Nephron (organoid): ENCODE results near the gene TUBA3C.

Source experiments
- H3K27ac Mint-ChIP-seq, 3 experiments: 2 replicates each; pipeline ENCODE4 v1.8.0; 2020; ENCODE audit warnings: mixed read lengths in 3 of 3, mild to moderate bottlenecking in 2 of 3, moderate library complexity in 1 of 3
- H3K27me3 Mint-ChIP-seq: 2 replicates; pipeline ENCODE4 v1.8.0; 2021; ENCODE audit warnings: low read depth, mild to moderate bottlenecking, moderate library complexity, mixed read lengths
- H3K36me3 Mint-ChIP-seq: 2 replicates; pipeline ENCODE4 v1.8.0; 2020; ENCODE audit warnings: low read depth, mixed read lengths
- H3K4me1 Mint-ChIP-seq: 2 replicates; pipeline ENCODE4 v1.8.0; 2020; ENCODE audit warnings: mixed read lengths
- H3K4me3 Mint-ChIP-seq, 3 experiments: 2 replicates each; pipeline ENCODE4 v1.8.0; 2020; ENCODE audit warnings: mild to moderate bottlenecking in 3 of 3, mixed read lengths in 3 of 3, moderate library complexity in 2 of 3
- H3K9me3 Mint-ChIP-seq: 2 replicates; pipeline ENCODE4 v1.8.0; 2020; ENCODE audit warnings: mixed read lengths
- CTCF ChIP-seq, 3 experiments: fragments of 200-600 bp; sonication (generic); IDR thresholded peaks; one replicate each; pipeline ENCODE4 v1.5.0; 2021; ENCODE audit warnings: antibody characterized with exemption in 3 of 3; ENCODE audit not compliant: unreplicated experiment in 3 of 3

The TUBA3C gene

GRCh38 chr13:19156013-19156825 lies 25.4 kb downstream of the TUBA3C start:
- no peak for TF ChIP-seq CTCF (IDR thresholded peaks at IDR 0.05; ENCODE audit: unreplicated experiment in 3 of 3)
- H3K4me1 Mint-ChIP-seq, result no peaks in the 10 kb centered on the region
- peaks cover 4% of the 10 kb centered on the region for H3K36me3 Mint-ChIP-seq
- peaks cover 46% of the 10 kb centered on the region for H3K9me3 Mint-ChIP-seq
- H3K4me3 Mint-ChIP-seq, result no peak overlapping the region
- H3K27ac Mint-ChIP-seq, result no peak overlapping the region
- H3K27me3 Mint-ChIP-seq, result no peaks in the 10 kb centered on the region

- Mint-ChIP-seq H3K27ac (no peak overlapping the region), H3K27me3 (no peaks in the 10 kb centered on the region), H3K36me3 (peaks cover 4% of the 10 kb centered on the region)
Measured at GRCh38 chr13:19155321-19155861, 26.2 kb downstream of the TUBA3C start.

DNA sequence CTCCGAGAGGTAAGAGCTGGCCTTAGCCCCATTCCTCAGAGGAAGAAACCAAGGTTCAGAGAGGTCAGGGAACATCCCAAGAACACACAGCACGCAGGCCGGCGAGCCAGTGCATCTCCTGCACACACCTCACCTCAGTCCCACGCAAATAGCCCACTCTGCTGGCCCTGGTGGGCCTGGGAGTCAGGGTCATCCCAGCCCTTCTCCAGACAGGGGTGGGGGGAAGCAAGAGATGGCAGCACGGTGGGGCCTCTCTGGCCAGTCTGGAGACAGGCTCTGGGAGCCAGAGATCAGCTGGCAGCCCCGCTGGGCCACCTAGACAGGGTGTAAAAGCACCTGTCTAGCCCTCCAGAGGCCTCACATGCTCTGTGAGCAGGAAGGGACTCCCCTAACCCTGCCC lies 26.8 kb downstream of the TUBA3C start:
- no peak for TF ChIP-seq CTCF (IDR thresholded peaks at IDR 0.05; ENCODE audit: unreplicated experiment in 3 of 3)
- H3K27ac Mint-ChIP-seq, result no peak overlapping the region
- no peak overlapping the region for H3K4me3 Mint-ChIP-seq
- no peaks in the 10 kb centered on the region for H3K4me1 Mint-ChIP-seq
- peaks cover 54% of the 10 kb centered on the region for H3K9me3 Mint-ChIP-seq
- no peaks in the 10 kb centered on the region for H3K27me3 Mint-ChIP-seq
- peaks cover 4% of the 10 kb centered on the region for H3K36me3 Mint-ChIP-seq

More at GRCh38 chr13:19155321-19155861, 26.2 kb downstream of the TUBA3C start:
- TF ChIP-seq CTCF (IDR thresholded peaks at IDR 0.05; ENCODE audit: unreplicated experiment in 3 of 3), result no peak
- H3K4me1 Mint-ChIP-seq, result no peaks in the 10 kb centered on the region
- H3K4me3 Mint-ChIP-seq, result no peak overlapping the region
- peaks cover 53% of the 10 kb centered on the region for H3K9me3 Mint-ChIP-seq

GRCh38 chr13:19153782-19154450 lies 27.7 kb downstream of the TUBA3C start:
- TF ChIP-seq CTCF (IDR thresholded peaks at IDR 0.05; ENCODE audit: unreplicated experiment in 3 of 3), result no peak
- no peak overlapping the region for H3K4me3 Mint-ChIP-seq
- no peaks in the 10 kb centered on the region for H3K4me1 Mint-ChIP-seq
- peaks cover 56% of the 10 kb centered on the region for H3K9me3 Mint-ChIP-seq
- peaks cover 4% of the 10 kb centered on the region for H3K36me3 Mint-ChIP-seq
- H3K27ac Mint-ChIP-seq, result no peak overlapping the region
- H3K27me3 Mint-ChIP-seq, result no peaks in the 10 kb centered on the region

DNA sequence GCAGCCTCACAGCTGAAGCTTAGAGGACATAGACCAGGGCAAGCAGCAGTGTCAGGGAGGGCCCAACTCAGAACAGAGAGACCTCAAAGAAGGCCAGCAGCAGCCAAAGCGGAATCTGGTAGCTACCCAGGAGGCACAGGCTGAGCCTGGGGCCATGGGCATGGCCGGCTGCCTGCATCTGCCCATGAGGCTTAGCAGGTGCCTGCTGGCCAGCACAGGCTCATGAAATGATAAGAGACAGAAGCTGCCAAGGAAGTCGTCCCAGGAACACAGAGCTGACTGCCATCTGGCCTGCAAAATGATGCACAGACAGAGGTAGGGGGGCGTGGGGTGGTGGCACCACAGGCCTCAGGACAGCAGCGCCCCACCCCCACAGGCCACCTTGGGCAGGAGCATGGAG lies 29.2 kb downstream of the TUBA3C start:
- no peak overlapping the region for H3K27ac Mint-ChIP-seq
- no peak overlapping the region for H3K4me3 Mint-ChIP-seq
- no peak for TF ChIP-seq CTCF (IDR thresholded peaks at IDR 0.05; ENCODE audit: unreplicated experiment in 3 of 3)
- no peaks in the 10 kb centered on the region for H3K4me1 Mint-ChIP-seq
- no peaks in the 10 kb centered on the region for H3K27me3 Mint-ChIP-seq
- no peaks in the 10 kb centered on the region for H3K36me3 Mint-ChIP-seq
- H3K9me3 Mint-ChIP-seq, result peaks cover 50% of the 10 kb centered on the region
